ENCODE measurements around the gene TPM3.

DNA sequence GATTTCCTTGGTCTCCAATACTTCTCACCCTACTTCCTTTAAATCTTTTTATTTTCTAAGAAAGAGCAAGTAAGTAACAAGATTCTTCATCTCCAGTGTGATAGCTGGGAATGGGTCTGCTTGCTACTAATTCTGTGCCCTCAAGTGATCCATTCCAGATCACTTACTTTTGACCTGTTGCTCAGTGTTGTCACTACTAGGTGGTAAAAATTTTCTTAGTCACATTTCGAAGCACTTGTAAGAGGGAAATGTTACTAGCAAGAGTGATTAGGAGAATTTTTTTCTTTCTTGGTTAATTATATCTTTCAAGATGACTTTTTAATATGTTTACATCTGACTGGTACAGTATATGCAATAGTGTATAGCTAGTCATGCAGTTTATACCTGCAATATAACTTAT is 31.0 kb upstream of the TPM3 start:
- no peak for TF ChIP-seq POLR2A (IDR thresholded peaks at IDR 0.05)
- TF ChIP-seq, protein P1, sequence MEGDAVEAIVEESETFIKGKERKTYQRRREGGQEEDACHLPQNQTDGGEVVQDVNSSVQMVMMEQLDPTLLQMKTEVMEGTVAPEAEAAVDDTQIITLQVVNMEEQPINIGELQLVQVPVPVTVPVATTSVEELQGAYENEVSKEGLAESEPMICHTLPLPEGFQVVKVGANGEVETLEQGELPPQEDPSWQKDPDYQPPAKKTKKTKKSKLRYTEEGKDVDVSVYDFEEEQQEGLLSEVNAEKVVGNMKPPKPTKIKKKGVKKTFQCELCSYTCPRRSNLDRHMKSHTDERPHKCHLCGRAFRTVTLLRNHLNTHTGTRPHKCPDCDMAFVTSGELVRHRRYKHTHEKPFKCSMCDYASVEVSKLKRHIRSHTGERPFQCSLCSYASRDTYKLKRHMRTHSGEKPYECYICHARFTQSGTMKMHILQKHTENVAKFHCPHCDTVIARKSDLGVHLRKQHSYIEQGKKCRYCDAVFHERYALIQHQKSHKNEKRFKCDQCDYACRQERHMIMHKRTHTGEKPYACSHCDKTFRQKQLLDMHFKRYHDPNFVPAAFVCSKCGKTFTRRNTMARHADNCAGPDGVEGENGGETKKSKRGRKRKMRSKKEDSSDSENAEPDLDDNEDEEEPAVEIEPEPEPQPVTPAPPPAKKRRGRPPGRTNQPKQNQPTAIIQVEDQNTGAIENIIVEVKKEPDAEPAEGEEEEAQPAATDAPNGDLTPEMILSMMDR (IDR thresholded peaks at IDR 0.05) = no peak

All from breast epithelium (tissue), 3 donors.